GM12865 (cell line): ENCODE measurements around the gene AP4M1.

Source experiments
- DNase-seq: peaks from one replicate; pipeline ENCODE4 v3.0.0; 2010; ENCODE audit warnings: low read depth
- H3K4me3 ChIP-seq: 2 replicates; pipeline ENCODE4 v1.5.1; 2011; ENCODE audit warnings: mild to moderate bottlenecking, low read depth, low read length, control low read depth
- TF ChIP-seq, protein P1 (sequence below): IDR thresholded peaks from 2 replicates; pipeline ENCODE4 v1.5.1; 2011; ENCODE audit warnings: low read length, control low read depth, low read depth, inconsistent platforms; ENCODE audit not compliant: insufficient read depth; ENCODE audit errors: missing control alignments

The AP4M1 gene

DNA sequence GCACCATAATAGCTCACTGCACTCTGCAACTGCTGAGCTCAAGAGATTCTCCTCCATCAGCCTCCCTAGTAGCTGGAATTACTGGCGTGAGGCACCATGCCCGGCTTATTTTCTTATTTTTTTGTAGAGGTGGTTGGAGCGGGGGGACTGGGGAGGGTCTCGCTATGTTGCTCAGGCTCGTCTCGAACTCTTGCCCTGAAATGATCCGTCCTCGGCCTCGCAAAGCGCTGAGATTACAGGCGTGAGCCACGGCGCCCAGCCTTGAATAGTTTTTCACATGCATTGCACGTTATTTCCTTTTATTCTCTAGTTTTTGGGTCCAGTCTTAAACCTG, 46.7 kb downstream of the AP4M1 start:
- no peak for DNase-seq
- peak overlapping the region; percentile 69 for H3K4me3 ChIP-seq
- TF ChIP-seq, protein P1, sequence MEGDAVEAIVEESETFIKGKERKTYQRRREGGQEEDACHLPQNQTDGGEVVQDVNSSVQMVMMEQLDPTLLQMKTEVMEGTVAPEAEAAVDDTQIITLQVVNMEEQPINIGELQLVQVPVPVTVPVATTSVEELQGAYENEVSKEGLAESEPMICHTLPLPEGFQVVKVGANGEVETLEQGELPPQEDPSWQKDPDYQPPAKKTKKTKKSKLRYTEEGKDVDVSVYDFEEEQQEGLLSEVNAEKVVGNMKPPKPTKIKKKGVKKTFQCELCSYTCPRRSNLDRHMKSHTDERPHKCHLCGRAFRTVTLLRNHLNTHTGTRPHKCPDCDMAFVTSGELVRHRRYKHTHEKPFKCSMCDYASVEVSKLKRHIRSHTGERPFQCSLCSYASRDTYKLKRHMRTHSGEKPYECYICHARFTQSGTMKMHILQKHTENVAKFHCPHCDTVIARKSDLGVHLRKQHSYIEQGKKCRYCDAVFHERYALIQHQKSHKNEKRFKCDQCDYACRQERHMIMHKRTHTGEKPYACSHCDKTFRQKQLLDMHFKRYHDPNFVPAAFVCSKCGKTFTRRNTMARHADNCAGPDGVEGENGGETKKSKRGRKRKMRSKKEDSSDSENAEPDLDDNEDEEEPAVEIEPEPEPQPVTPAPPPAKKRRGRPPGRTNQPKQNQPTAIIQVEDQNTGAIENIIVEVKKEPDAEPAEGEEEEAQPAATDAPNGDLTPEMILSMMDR = no peak

DNA sequence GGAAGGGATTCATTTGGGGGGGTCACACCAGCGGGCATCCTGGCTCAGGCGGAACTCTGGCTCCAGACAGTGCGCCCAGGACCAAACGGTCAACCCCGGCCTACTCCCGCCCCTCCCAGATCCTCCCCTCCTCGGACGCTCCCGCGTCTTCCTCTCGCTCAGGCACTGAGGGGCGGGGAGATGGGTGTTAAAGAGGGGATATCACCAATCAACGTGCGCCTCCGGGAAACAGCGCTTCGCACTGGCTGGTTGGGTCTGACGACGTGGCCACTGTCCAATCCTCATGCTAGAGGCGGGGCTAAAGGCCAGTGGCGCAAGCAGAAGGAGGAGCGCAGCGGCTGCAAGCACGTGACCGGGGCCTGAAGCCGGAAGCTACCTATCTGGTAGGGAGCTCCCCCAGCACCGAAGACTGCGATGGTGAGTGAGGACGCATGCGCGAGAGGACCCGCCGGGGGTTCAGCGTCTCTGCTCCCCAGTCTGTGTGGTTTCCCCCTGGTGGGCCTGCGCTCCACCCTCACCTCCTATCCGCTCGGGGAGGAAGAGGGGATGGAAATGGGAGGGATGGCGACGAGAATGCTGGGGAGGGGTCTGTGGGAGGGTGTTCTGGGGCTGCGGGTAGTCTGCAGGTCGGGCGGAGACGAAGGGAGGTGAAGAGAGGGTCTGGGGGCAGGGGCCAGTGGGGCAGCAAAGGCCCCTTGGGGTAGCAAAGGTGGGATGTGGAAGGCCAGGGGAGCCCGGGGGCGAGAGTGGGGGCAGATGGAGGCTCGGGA, 47.3 kb downstream of the AP4M1 start, which contains the start of gene LAMTOR4:
LAMTOR4 (plus strand) TSS at position 360 of the 770 bp plus-strand sequence; CDS start at position 415, 55 bp downstream.
- TF ChIP-seq, protein P1 = peak; percentile 6
- H3K4me3 ChIP-seq = peak within 1 kb of the TSS; percentile 94
- peak; percentile 100 for DNase-seq

DNA sequence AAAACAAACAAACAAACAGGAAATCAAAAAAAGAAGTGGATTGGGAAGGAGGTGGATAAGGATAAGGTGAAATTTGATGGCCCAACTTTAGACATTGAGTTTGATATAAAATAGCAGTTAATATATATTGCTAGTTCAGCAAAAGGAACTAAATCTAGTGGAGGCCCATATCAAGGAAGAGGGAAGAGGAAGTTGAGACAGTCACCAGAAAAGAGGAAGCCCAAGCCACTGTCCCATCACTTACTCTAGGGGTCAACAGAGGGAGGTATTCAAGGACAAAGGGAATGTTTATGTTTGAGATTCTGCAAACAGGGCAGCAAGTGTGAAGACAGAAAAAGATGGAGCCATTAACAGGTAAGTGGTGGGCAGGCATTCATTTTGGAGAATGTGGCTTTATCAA, 51.0 kb downstream of the AP4M1 start:
- H3K4me3 ChIP-seq = no peak overlapping the region
- TF ChIP-seq, protein P1 = no peak
- DNase-seq = no peak

DNA sequence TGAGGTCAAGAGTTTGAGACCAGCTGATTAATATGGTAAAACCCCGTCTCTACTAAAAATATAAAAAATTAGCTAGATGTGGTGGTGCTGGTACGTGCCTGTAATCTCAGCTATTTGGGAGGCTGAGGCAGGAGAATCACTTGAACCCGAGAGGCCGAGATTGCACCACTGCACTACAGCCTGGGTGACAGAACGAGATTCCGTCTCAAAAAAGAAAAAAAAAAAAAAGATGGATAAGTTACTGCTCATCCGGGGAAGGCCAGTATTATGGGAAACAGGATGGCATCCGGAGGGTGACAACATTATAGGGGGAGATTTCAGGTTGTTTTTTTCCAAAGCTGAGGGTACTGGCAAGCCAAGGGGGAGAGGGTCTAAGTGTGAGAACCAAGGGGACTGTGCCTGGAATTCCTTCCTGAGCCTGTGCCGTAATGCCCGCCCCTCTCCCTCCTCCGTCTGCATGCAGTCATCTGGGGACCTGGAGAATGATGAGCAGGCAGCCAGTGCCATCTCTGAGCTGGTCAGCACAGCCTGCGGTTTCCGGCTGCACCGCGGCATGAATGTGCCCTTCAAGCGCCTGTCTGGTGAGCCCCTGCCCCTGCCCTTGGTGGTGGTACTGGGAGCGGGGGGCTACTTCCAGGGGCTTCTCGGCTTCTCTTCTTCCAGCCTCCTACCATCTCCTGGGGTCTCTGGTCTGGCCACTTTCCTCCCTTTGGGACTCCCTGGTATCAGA, 51.7 kb downstream of the AP4M1 start:
- no peak for DNase-seq
- no peak overlapping the region for H3K4me3 ChIP-seq
- TF ChIP-seq, protein P1 = no peak

DNA sequence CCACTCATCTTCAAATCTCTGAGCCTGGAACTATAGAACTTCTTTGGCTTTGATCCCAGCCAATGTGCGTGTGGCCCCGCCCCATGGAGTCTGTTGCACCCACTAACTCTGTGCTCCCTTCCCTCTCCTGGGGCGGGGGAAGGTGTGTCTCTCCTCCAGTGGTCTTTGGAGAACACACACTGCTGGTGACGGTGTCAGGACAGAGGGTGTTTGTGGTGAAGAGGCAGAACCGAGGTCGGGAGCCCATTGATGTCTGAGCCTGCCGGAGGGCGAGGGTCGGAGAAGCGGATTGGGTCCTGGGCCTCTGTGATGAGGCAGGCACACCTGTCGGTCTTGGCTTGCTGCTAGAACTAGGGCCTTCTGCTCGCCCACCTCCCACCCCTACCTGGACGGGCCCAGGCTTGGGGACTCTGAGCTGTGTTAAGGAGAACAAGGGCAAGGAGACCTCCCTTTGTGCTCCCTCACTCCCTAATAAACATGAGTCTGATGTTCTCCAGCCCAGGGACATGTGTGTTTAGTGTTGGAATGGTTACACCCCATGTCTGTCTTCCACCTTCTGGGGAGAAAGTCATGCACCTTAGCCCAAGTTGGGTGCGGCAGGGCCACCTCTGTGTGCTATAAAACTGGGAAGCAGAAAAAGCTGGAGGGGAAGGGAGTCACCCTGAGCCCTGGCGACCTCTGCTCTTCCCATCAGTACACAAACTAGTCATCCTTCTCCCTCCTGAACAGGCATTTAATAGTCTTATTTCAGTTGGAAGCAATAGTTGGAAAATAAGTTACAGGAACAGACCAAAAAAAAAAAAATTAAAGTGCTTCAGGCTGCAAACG, 52.5 kb downstream of the AP4M1 start:
- TF ChIP-seq, protein P1 = no peak
- H3K4me3 ChIP-seq = no peak overlapping the region
- DNase-seq = no peak

DNA sequence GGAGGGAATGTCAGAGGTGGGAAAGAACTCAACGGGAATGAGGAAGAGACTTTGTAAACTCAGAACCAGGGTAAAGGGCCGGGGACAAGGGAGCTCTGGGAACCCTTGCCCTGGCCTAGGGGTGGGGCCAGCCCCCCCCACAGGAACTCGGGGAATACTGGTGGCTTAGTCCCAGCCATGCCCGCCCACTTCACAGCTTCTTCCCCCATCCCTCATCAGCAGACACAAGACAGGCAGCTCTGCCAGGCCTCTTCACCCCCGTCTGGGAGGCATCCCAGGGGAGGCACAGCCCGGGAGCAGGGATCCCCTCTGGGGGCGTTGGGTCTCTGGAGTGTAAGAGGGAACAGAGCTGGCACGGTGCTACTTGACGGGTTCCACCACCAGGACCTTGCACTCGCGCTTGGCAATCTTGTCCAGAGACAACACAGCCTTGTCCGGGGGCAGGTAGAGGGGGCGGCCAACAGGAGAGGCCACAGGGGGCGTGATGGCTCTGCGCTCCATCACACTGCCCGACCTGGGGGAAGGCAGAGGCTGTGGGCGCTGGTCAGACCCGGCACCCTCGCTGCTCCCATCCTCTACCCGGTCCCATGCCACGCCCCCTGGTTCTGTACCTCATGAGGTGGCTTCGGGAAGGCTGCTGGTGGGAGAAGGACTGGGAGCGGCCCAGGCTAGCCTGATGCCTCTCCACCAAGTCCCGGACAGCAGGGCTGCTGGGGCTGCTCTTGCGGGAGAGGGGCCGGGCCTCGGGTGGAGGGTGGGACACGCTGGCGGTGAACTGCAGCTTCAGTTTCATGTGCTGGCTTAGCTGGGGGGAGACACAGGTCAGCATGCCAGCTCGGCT, 53.4 kb downstream of the AP4M1 start:
- H3K4me3 ChIP-seq = no peak overlapping the region
- TF ChIP-seq, protein P1 = no peak
- no peak for DNase-seq
